Mesodermal cell (in vitro differentiated cells): Measurements from ENCODE around the gene DCPS.
A peak's percentile ranks its signal among the peaks of the same experiment; 100 is the strongest.

Experiments used
- H3K27ac ChIP-seq: 2 replicates; pipeline ENCODE4 v1.7.0; 2013; ENCODE audit warnings: mild to moderate bottlenecking, low read depth, low read length, moderate library complexity; ENCODE audit not compliant: severe bottlenecking
- H3K36me3 ChIP-seq: 2 replicates; pipeline ENCODE4 v1.7.1; 2013; ENCODE audit warnings: mild to moderate bottlenecking, low read length, moderate library complexity; ENCODE audit not compliant: control insufficient read depth, insufficient read depth
- H3K4me1 ChIP-seq: one replicate; pipeline ENCODE4 v1.7.1; 2013; ENCODE audit warnings: mild to moderate bottlenecking, low read length; ENCODE audit not compliant: insufficient read depth, control insufficient read depth, poor library complexity, severe bottlenecking
- H3K4me3 ChIP-seq: 2 replicates; pipeline ENCODE4 v1.7.0; 2013; ENCODE audit warnings: low read length, control low read depth, mild to moderate bottlenecking; ENCODE audit not compliant: insufficient read depth, poor library complexity, severe bottlenecking; ENCODE audit errors: extremely low read depth
- H3K9me3 ChIP-seq: 2 replicates; pipeline ENCODE4 v1.7.1; 2013; ENCODE audit warnings: mild to moderate bottlenecking, low read length, moderate library complexity; ENCODE audit not compliant: control insufficient read depth
- WGBS, 2 experiments: methylation state at CpG; one replicate each; pipeline ENCODE4 v1.1.5; 2013; ENCODE audit warnings: missing lambda C conversion rate in 2 of 2; ENCODE audit not compliant: insufficient coverage in 2 of 2; 5-methylcytosine and 5-hydroxymethylcytosine counted together

DCPS gene

DNA sequence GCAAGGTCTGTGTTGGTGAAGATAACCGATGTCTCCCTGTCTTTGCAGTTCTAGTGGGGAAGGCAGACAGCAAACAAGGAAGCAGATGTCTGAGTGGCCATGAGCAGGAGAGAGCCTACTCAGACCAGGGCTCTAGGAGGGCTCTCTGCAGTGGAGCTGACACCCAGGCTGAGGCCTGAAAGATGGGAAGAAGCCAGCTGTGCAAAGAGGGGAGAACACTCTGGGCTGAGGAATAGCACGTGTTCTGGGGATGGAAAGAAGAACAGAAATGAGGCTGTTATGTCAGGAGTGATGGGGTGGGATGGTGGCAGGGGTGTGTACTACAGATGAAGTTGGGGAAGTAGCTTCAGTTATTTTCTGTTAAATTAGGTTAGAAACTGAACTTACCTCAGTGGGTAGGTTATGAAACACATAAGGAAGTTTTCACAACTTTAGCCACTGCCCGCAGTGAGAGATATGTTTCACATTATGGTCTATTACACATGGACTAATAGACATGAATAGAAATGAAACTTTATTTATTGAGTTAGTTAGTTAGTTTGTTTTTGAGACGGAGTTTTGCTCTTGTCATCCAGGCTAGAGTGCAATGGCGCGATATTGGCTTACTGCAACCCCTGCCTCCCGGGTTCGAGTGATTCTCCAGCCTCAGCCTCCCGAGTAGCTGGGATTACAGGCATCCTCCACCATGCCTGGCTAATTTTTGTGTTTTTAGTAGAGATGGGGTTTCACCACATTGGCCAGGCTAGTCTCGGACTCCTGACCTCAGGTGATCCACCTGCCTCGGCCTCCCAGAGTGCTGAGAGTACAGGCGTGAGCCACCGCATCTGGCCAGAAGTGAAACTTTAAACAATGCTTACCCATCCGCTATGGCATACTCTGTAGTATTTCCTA lies 7.8 kb downstream of the DCPS start:
- H3K4me1 ChIP-seq: peaks cover 10% of the 10 kb centered on the region
- H3K27ac ChIP-seq: no peak overlapping the region
- H3K9me3 ChIP-seq: no peaks in the 10 kb centered on the region
- H3K4me3 ChIP-seq: no peak overlapping the region
- 94 to 96% methylated on average over 8 to 12 of the region's 14 CpGs for WGBS, 2 experiments
- peaks cover 16% of the 10 kb centered on the region for H3K36me3 ChIP-seq

- Histone ChIP-seq H3K27ac (no peak overlapping the region), H3K9me3 (no peaks in the 10 kb centered on the region), H3K4me3 (no peak overlapping the region), H3K4me1 (peaks cover 14% of the 10 kb centered on the region), H3K36me3 (peaks cover 16% of the 10 kb centered on the region)
- WGBS, 2 experiments: 88 to 90% methylated on average over 5 to 7 of the region's 8 CpGs
Observed at GRCh38 chr11:126312961-126313360, 9.1 kb downstream of the DCPS start.

- H3K4me3 ChIP-seq: no peak overlapping the region
- H3K9me3 ChIP-seq: no peaks in the 10 kb centered on the region
- 100% methylated on average over 2 of the region's 5 CpGs for WGBS, 2 experiments
- no peak overlapping the region for H3K27ac ChIP-seq
- H3K36me3 ChIP-seq: peaks cover 16% of the 10 kb centered on the region
- peaks cover 20% of the 10 kb centered on the region for H3K4me1 ChIP-seq
Observed at GRCh38 chr11:126313826-126314225, 10.0 kb downstream of the DCPS start.

- WGBS, 2 experiments: 100% methylated on average over 1 of the region's 1 CpG
- peak overlapping the region; percentile 70 for H3K27ac ChIP-seq
- H3K36me3 ChIP-seq: peaks cover 5% of the 10 kb centered on the region
- no peak overlapping the region for H3K4me3 ChIP-seq
- H3K4me1 ChIP-seq: peaks cover 21% of the 10 kb centered on the region
- no peaks in the 10 kb centered on the region for H3K9me3 ChIP-seq
Observed at GRCh38 chr11:126317432-126317755, 13.5 kb downstream of the DCPS start.

GRCh38 chr11:126317756-126318573 lies 14.1 kb downstream of the DCPS start:
- Histone ChIP-seq H3K9me3 (no peaks in the 10 kb centered on the region), H3K27ac (peak overlapping the region; percentile 70), H3K36me3 (peaks cover 5% of the 10 kb centered on the region), H3K4me1 (peaks cover 21% of the 10 kb centered on the region), H3K4me3 (no peak overlapping the region)
- 86 to 93% methylated on average over 8 to 10 of the region's 14 CpGs for WGBS, 2 experiments

GRCh38 chr11:126318574-126319373 lies 14.9 kb downstream of the DCPS start:
- H3K4me3 ChIP-seq: no peak overlapping the region
- 87 to 91% methylated on average over 4 to 6 of the region's 9 CpGs for WGBS, 2 experiments

DNA sequence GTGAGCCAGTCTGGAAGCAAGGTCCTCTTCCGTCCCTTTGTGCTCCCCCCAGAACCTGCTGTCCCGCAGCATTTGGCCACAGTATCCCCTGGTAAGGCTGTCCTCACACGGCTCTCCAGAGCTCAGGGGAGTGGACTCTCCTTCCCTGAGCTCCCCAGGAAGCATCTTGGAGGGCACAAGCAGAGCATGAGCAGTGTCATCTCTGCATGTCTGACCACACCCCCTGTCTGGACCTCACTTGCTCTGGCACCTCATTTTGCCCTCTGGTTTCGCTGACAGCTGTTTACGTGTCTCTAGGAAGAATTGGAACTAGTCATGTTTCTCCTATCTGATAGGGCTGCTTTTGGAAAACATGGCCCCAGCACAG lies 15.5 kb downstream of the DCPS start:
- H3K36me3 ChIP-seq: no peaks in the 10 kb centered on the region
- peak overlapping the region; percentile 23 for H3K27ac ChIP-seq
- H3K4me1 ChIP-seq: peaks cover 21% of the 10 kb centered on the region
- WGBS, 2 experiments: 91 to 92% methylated on average over 5 of the region's 5 CpGs
- H3K9me3 ChIP-seq: no peaks in the 10 kb centered on the region
- H3K4me3 ChIP-seq: no peak overlapping the region

More at GRCh38 chr11:126318574-126319373, 14.9 kb downstream of the DCPS start:
- H3K4me1 ChIP-seq: peaks cover 21% of the 10 kb centered on the region
- peak overlapping the region; percentile 70 for H3K27ac ChIP-seq
- H3K36me3 ChIP-seq: peaks cover 5% of the 10 kb centered on the region
- no peaks in the 10 kb centered on the region for H3K9me3 ChIP-seq

- H3K27ac ChIP-seq: no peak overlapping the region
- 82% methylated on average over 2 of the region's 3 CpGs; no CpG with 5 or more reads in 1 of the 2 experiments for WGBS, 2 experiments
- H3K36me3 ChIP-seq: no peaks in the 10 kb centered on the region
- no peak overlapping the region for H3K4me3 ChIP-seq
- peaks cover 14% of the 10 kb centered on the region for H3K4me1 ChIP-seq
- no peaks in the 10 kb centered on the region for H3K9me3 ChIP-seq
Observed at GRCh38 chr11:126322996-126323395, 19.1 kb downstream of the DCPS start.

DNA sequence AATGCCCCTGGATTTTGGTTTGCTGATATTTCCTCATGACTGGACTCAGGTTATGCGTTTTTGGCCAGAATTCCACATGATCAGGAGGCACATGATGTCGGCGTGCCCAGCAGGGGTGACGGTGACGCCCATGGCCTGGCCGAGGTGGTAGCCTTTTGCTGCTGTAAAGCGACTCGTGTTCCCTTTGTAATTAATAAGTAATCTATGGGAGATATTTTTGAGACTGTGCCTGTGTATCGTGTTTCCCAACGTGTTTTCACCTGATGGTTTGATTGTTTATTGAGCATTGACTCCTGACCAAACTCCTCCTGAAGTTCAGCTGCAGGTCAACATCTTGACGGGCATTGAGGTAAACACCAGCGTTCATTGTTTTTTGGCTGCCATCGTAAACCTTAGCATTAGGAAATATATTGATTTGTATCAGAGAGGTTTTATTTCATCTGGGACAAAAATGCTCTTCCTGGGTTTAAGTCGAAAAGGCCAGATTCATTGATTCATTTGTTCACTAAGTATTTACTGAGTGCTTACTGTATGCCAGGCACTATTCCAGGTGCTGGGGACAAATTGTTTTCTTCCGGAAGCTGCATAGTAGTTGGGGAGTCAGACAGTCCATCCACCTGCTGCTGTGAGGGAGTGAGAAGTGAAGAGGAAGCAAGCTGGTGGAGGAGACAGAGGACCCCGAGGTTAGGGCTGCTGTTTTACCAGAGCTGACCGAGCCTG lies 23.6 kb downstream of the DCPS start:
- no peaks in the 10 kb centered on the region for H3K9me3 ChIP-seq
- H3K27ac ChIP-seq: no peak overlapping the region
- H3K4me3 ChIP-seq: no peak overlapping the region
- H3K36me3 ChIP-seq: no peaks in the 10 kb centered on the region
- WGBS, 2 experiments: 93 to 95% methylated on average over 15 of the region's 17 CpGs
- no peaks in the 10 kb centered on the region for H3K4me1 ChIP-seq

GRCh38 chr11:126328001-126328390 lies 24.1 kb downstream of the DCPS start:
- no peaks in the 10 kb centered on the region for H3K36me3 ChIP-seq
- WGBS, 2 experiments: 93 to 98% methylated on average over 9 to 19 of the region's 20 CpGs
- no peaks in the 10 kb centered on the region for H3K4me1 ChIP-seq
- no peak overlapping the region for H3K27ac ChIP-seq
- H3K4me3 ChIP-seq: no peak overlapping the region
- no peaks in the 10 kb centered on the region for H3K9me3 ChIP-seq
